SK-N-SH treated with all-trans-retinoic acid at 6 μM for 48 hours (cell line): ENCODE data around the gene ADCY9.

Source experiments
- CREB5 ChIP-seq: fragments of 250-450 bp; sonication (Bioruptor Pico); IDR thresholded peaks from 2 replicates; pipeline ENCODE4 v1.5.1; 2020; ENCODE audit warnings: low read depth, mild to moderate bottlenecking, moderate library complexity
- CSDC2 ChIP-seq: fragments of 250-450 bp; sonication (Bioruptor Pico); IDR thresholded peaks from 2 replicates; pipeline ENCODE4 v1.5.0; 2020; ENCODE audit warnings: mild to moderate bottlenecking, moderate library complexity
- PATZ1 ChIP-seq: fragments of 250-450 bp; sonication (Bioruptor Pico); IDR thresholded peaks from 2 replicates; pipeline ENCODE4 v1.8.0; 2020; ENCODE audit warnings: mild to moderate bottlenecking, moderate library complexity, borderline replicate concordance
- SNAI2 ChIP-seq: fragments of 250-450 bp; sonication (Bioruptor Pico); IDR thresholded peaks from 2 replicates; pipeline ENCODE4 v1.5.0; 2020; ENCODE audit warnings: mild to moderate bottlenecking, moderate library complexity
- TCF4 ChIP-seq: fragments of 250-450 bp; sonication (Bioruptor Pico); IDR thresholded peaks from 2 replicates; pipeline ENCODE4 v1.8.0; 2021; ENCODE audit warnings: mild to moderate bottlenecking, moderate library complexity, borderline replicate concordance
- ZNF8 ChIP-seq: fragments of 450-650 bp; formaldehyde crosslinking; IDR thresholded peaks from 2 replicates; pipeline ENCODE4 v1.5.0; 2020; ENCODE audit warnings: mild to moderate bottlenecking, moderate library complexity

- no peak for TF ChIP-seq ZNF8 (CRISPR knock-in tag)
- TF ChIP-seq TCF4 (CRISPR knock-in tag) = no peak
- no peak for TF ChIP-seq PATZ1 (CRISPR knock-in tag)
- TF ChIP-seq CSDC2 (CRISPR knock-in tag) = no peak
- TF ChIP-seq SNAI2 (CRISPR knock-in tag) = no peak
- TF ChIP-seq CREB5 (CRISPR knock-in tag) = no peak
Observed at GRCh38 chr16:4005281-4005680, 111.0 kb downstream of the ADCY9 start.
